Activated naive CD4-positive, alpha-beta T cell treated with anti-CD3 and anti-CD28 coated beads for 36 hours (primary cell): ENCODE results near the gene C3orf52. TPM values are rescaled to one million over a fixed set of nuclear protein-coding genes. Genes with fewer than 3 reads are reported as not detected.

Experiments used
- CTCF ChIA-PET: fragments of 350-600 bp; sonication (Branson Sonifier 250); formaldehyde crosslinking; loops from one replicate; lab custom pipeline; 2021; ENCODE audit warnings: antibody characterized with exemption; lab: Charles Lee
- DNase-seq: peaks from one replicate; pipeline ENCODE4 v3.0.0-alpha.2; 2020
- H3K27ac Mint-ChIP-seq: one replicate; pipeline ENCODE4 v1.8.0; 2021; ENCODE audit warnings: mild to moderate bottlenecking, mixed read lengths
- H3K27me3 Mint-ChIP-seq: one replicate; pipeline ENCODE4 v1.8.0; 2021; ENCODE audit warnings: low read depth, mixed read lengths
- H3K36me3 Mint-ChIP-seq: one replicate; pipeline ENCODE4 v1.8.0; 2021; ENCODE audit warnings: low read depth, mixed read lengths
- H3K4me1 Mint-ChIP-seq: one replicate; pipeline ENCODE4 v1.8.0; 2021; ENCODE audit warnings: low read depth, mixed read lengths
- H3K4me3 Mint-ChIP-seq: one replicate; pipeline ENCODE4 v1.8.0; 2021; ENCODE audit warnings: mild to moderate bottlenecking, moderate library complexity, mixed read lengths
- H3K9me3 Mint-ChIP-seq: one replicate; pipeline ENCODE4 v1.8.0; 2021; ENCODE audit warnings: mixed read lengths
- intact Hi-C: fragments of 100-400 bp; cut with micrococcal nuclease; formaldehyde crosslinking; loops from one replicate; pipeline ENCODE4 v1.15.1; 2023
- total RNA-seq, 2 experiments: library from RNA; stranded (reverse); gene quantifications; one replicate each; pipeline ENCODE4 v1.2.3, GENCODE V29; 2021

C3orf52 gene
- total RNA-seq, 2 experiments from 2014 or later = 3.1 to 3.8 TPM

DNA sequence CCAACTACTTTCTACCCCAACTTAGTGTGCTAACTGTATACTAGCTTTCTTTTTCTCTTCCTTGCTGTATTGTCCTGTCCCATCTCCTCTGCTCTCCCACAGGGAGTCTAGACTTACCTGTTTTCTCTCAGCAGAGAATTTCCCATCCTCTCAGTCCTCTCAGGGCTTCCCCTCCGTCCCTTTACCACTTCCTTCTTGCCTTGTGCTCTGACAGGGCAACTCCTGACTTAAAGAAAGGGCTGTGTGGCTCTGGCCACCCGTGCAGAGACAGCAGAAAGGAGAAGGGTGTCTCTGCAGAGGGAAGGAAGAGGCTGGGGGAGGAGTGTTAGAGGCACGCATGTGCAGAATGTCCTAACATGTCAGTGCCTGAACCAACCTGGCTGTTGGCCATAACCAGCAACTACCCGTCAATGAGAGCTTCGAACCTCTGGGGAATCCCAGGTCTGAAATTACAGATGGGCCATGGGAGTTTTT, 46.8 kb downstream of the C3orf52 start, which contains the start of gene GCSAM:
TSS of gene GCSAM (minus strand) at position 274 of the 474 bp plus-strand sequence. CDS start at position 146, 128 bp downstream.
- no peaks in the 10 kb centered on the region for H3K27me3 Mint-ChIP-seq
- H3K4me3 Mint-ChIP-seq = peak within 1 kb of the TSS; percentile 85
- CTCF ChIA-PET = interaction anchor here (1.1 to 2.5 kb wide), 4 partner anchors 21 to 200 kb away, joined by 3 to 10 read pairs (median 6); partner anchors contain the start of genes CD200 and SLC9C1
- DNase-seq = peak; percentile 86
- intact Hi-C loops = loop anchor here (1.0 to 5.0 kb wide), 8 partner anchors 10 to 874 kb away; partner anchors contain the start of genes CD200R1 and CD96
- peaks cover 89% of the 10 kb centered on the region for H3K4me1 Mint-ChIP-seq
- no peaks in the 10 kb centered on the region for H3K36me3 Mint-ChIP-seq
- H3K27ac Mint-ChIP-seq = peak within 1 kb of the TSS; percentile 90
- no peaks in the 10 kb centered on the region for H3K9me3 Mint-ChIP-seq

DNA sequence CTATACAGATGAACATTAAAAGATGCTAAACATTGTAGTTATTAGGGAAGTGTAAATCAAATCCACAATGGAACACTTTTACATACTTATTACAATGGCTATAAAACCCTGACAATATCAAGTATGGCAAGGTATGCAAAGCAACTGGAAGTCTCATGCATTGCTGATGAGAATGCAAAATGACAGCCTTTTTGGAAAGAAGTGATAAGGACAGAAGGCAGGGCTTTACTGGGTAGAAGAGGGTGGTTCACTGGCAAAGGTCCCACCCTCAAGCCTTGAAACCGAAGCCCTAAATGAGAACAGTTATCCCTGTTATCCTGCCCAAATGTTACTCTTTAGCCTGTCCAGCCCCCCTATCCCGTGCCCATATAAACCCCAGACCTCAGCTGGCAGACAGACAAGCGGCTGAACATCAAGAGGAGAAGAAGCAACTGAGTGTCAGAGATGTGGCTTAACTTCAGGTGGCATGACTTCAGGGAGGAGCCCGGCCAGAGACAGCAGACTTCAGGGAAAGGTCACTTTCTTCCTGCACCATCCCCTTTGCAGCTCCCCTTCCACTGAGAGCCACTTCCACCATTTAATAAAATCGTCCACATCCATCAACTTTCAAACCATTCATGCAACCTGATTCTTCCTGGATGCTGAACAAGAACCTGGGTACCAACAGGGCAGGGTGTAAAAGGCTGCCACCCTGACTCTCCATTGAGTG, 47.6 kb downstream of the C3orf52 start:
- DNase-seq = no peak
- intact Hi-C loops = loop anchor here (1.0 to 5.0 kb wide), 8 partner anchors 10 to 874 kb away; partner anchors contain the start of genes CD200R1 and CD96
- Mint-ChIP-seq H3K27me3 (no peaks in the 10 kb centered on the region), H3K27ac (peak overlapping the region; percentile 90), H3K4me3 (peak overlapping the region; percentile 85), H3K36me3 (no peaks in the 10 kb centered on the region), H3K9me3 (no peaks in the 10 kb centered on the region), H3K4me1 (peaks cover 82% of the 10 kb centered on the region)
- CTCF ChIA-PET = interaction anchor here (1.1 to 1.4 kb wide), 4 partner anchors 22 to 199 kb away, joined by 3 to 10 read pairs (median 4); partner anchors contain the start of gene CD200

DNA sequence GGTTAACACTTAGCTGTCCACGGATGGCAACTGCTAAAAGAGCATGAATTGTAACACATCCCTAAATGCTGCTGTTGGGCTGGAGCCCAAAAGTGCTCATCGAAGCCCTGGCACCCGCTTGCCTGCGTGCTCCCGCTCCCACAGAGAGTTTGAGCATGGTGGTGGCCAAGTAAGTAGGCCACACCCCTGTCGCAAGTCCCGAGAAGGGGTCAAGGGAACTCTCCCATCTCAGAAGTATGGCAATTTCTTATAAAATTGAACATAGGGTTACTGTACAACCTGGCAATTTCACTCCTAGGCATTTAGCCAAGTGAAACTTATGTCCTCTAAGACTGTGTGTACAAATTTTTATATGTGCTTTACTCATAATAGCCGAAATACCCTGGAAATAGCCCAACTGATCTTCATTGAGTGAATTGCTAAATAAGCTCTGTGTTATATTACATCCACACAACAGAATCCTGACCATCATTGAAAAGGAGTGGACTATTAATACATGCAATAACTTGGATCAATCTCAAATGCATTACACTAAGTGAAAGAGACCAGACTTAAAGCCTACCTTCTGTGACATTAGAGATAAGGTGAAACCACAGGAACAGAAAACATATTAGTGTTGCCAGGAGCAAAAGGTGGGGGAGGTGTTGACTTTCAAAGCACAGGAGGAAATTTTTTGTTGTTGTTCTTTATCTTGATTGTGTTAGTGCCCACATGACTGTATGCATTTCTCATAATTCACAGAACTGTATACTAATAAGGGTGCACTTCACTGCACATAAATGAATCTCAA, 48.3 kb downstream of the C3orf52 start:
- Mint-ChIP-seq H3K27me3 (no peaks in the 10 kb centered on the region), H3K36me3 (no peaks in the 10 kb centered on the region), H3K4me1 (peaks cover 74% of the 10 kb centered on the region), H3K27ac (peak overlapping the region; percentile 42), H3K4me3 (no peak overlapping the region), H3K9me3 (no peaks in the 10 kb centered on the region)
- DNase-seq = peak; percentile 33
- CTCF ChIA-PET = interaction anchor here (1.3 kb wide), 1 partner anchor 187 kb away, joined by 4 read pairs; no protein-coding TSS in a partner anchor
- intact Hi-C loops = loop anchor here (5.0 kb wide), 4 partner anchors 592 to 873 kb away; partner anchors contain the start of genes CD200R1 and CD96

GRCh38 chr3:112136046-112136445, 49.9 kb downstream of the C3orf52 start:
- Mint-ChIP-seq H3K9me3 (no peaks in the 10 kb centered on the region), H3K4me3 (no peak overlapping the region), H3K27ac (no peak overlapping the region), H3K27me3 (no peaks in the 10 kb centered on the region), H3K4me1 (peaks cover 66% of the 10 kb centered on the region), H3K36me3 (no peaks in the 10 kb centered on the region)
- intact Hi-C loops = loop anchor here (2.0 to 5.0 kb wide), 2 partner anchors 395 to 601 kb away; no protein-coding TSS in a partner anchor
- DNase-seq = no peak
- CTCF ChIA-PET = interaction anchor here (1.1 to 4.3 kb wide), 8 partner anchors 25 to 372 kb away, joined by 3 to 31 read pairs (median 4); partner anchors contain the start of gene SLC9C1

DNA sequence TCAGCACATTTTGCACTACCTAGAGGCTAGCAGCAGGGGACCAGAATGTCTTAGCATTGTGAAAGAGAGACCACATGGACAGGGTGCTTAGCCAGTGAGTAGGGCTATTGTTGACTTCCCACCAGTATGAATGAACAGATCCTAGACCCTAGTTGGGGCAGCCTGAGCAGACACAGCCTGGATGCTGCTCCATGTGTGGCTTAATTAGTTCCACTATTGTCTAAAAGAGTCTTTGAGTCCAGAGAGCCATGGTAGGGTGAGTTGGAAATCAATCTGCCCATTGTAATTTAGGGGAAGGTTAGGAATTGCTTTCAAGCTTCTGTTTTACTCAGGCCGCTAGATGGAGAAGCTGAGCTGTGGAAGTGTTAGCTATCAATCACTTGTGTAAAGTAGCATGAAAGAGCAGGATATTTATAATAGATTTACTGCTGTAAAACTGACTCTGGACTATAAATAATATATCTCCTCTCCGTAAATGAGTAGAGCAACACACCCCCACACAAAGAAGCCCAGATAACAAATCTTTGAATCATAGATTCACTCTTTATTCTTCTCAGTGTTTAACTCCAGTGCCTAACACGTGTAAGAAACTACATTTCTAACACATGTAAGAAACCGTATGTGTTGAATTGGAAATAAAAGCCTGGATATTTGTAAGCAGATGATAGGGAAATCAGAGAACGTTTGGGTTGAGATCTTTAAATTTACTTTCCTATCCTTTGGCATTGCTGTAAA, 50.9 kb downstream of the C3orf52 start:
- no peak overlapping the region for H3K4me3 Mint-ChIP-seq
- no peaks in the 10 kb centered on the region for H3K9me3 Mint-ChIP-seq
- no peaks in the 10 kb centered on the region for H3K36me3 Mint-ChIP-seq
- CTCF ChIA-PET = interaction anchor here (0.6 to 4.3 kb wide), 26 partner anchors 9 to 423 kb away, joined by 3 to 31 read pairs (median 4); partner anchors contain the start of gene SLC9C1
- H3K27me3 Mint-ChIP-seq = no peaks in the 10 kb centered on the region
- peak; percentile 81 for DNase-seq
- intact Hi-C loops = loop anchor here (1.0 to 5.0 kb wide), 6 partner anchors 156 to 600 kb away; no protein-coding TSS in a partner anchor
- peaks cover 64% of the 10 kb centered on the region for H3K4me1 Mint-ChIP-seq
- no peak overlapping the region for H3K27ac Mint-ChIP-seq

DNA sequence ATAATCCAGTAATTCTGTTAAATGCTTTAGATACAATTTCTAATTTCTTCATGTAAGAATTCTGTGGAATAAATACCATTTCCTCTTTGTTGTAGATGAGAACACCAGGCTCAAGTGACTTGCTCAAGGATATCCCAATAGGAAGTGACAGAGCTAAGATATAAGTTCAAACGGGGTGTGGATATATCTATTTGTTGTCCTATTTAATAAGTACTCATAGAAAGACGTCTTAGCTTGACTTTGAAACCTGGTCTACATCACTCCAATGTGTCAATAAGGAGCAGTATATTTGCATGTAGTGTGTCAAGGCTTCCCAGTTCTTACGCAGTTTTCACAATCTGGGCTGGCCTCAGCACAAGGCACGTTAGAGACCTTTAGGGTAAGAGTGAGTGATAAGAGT, 51.6 kb downstream of the C3orf52 start:
- Mint-ChIP-seq H3K4me3 (no peak overlapping the region), H3K27ac (no peak overlapping the region), H3K36me3 (no peaks in the 10 kb centered on the region), H3K9me3 (no peaks in the 10 kb centered on the region), H3K4me1 (peaks cover 60% of the 10 kb centered on the region), H3K27me3 (no peaks in the 10 kb centered on the region)
- no peak for DNase-seq
- CTCF ChIA-PET = interaction anchor here (0.5 to 4.3 kb wide), 24 partner anchors 12 to 465 kb away, joined by 3 to 31 read pairs (median 4); partner anchors contain the start of gene SLC9C1
- intact Hi-C loops = loop anchor here (1.0 to 5.0 kb wide), 6 partner anchors 156 to 600 kb away; no protein-coding TSS in a partner anchor

DNA sequence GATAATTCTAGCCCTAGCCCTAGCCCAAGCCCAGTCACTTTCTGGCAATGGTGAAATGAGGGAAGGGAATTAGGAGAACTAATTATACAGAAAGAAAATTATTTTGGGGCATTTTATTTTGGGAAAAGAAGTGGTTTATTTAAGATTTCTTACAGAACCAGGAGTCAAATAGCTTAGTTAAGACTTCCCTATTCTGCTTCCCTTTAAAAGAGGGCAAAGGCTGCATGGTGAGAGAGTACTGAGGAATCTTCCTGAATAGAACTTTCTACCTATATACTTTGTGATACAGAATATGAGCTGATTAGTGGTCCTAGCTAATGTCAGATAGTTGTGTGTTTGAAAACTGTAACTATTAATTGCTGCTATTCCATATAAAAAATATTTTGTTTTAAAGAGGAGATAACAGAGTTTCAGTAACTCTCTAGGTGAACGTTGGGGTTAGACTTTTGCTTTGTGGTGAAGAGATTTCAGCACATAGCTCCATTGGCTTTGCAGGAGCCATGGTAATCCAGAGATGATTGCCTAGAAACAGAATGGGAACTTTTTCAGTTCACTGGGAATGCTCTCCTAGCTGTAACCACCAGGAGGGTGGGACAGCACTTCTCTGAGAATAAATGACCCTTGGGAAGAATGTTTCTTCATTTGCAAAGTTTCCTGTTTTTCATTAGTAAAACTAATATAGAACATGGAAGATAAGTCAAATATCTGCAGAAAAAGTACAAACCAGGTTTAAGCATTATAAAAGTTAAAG, 52.2 kb downstream of the C3orf52 start:
- no peak for DNase-seq
- intact Hi-C loops = loop anchor here (5.0 kb wide), 1 partner anchor 599 kb away; no protein-coding TSS in a partner anchor
- H3K27me3 Mint-ChIP-seq = no peaks in the 10 kb centered on the region
- no peak overlapping the region for H3K4me3 Mint-ChIP-seq
- H3K36me3 Mint-ChIP-seq = no peaks in the 10 kb centered on the region
- H3K9me3 Mint-ChIP-seq = no peaks in the 10 kb centered on the region
- H3K4me1 Mint-ChIP-seq = peaks cover 58% of the 10 kb centered on the region
- H3K27ac Mint-ChIP-seq = no peak overlapping the region
- CTCF ChIA-PET = interaction anchor here (0.5 to 4.3 kb wide), 23 partner anchors 13 to 464 kb away, joined by 3 to 31 read pairs (median 4); partner anchors contain the start of gene SLC9C1

DNA sequence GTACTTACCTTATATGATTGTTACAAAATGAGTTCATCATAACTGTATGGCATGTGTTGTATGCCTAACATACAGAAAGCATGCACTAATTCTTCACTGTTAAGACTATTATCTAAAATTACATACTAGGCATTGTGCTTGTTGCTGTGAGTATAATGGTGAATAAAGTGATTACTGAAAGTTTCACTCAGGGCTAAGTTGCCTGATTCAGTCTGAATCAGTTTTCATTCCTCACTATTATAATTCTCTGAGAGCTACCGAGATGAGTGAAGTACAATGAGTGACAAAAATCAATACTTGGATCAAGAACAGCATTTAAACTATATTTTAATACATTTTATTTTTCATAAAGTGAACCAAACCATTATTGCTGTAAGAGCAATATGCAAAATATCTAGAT, 54.4 kb downstream of the C3orf52 start:
- no peak for DNase-seq
- intact Hi-C loops = loop anchor here (5.0 kb wide), 1 partner anchor 537 kb away; no protein-coding TSS in a partner anchor
- Mint-ChIP-seq H3K27me3 (no peaks in the 10 kb centered on the region), H3K4me1 (peaks cover 43% of the 10 kb centered on the region), H3K27ac (no peak overlapping the region), H3K36me3 (peaks cover 5% of the 10 kb centered on the region), H3K4me3 (no peak overlapping the region), H3K9me3 (peaks cover 10% of the 10 kb centered on the region)
- CTCF ChIA-PET = interaction anchor here (0.7 to 1.3 kb wide), 3 partner anchors 28 to 325 kb away, joined by 3 to 4 read pairs (median 3); partner anchors contain the start of gene SLC9C1

DNA sequence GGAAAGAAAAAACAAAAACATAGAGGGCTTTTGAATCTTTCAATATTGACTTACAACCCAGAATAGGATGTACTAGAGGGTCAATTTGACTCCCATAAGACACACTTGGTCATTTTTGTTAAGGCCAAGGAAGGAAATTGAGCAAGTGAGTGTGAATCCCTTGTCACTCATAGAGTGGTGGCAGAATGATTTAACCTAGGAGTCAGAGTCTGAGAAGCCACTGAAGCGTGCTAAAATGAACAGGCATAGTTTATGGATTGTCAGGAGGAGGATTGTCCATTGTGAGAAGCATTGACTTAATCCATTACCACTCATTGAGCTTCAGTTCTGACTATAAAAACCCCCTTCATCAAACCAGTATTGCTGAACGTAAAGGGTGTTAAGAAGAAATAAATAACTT, 55.1 kb downstream of the C3orf52 start:
- no peak for DNase-seq
- Mint-ChIP-seq H3K4me3 (no peak overlapping the region), H3K4me1 (peaks cover 35% of the 10 kb centered on the region), H3K9me3 (peaks cover 13% of the 10 kb centered on the region), H3K27ac (no peak overlapping the region), H3K27me3 (no peaks in the 10 kb centered on the region), H3K36me3 (peaks cover 11% of the 10 kb centered on the region)
- CTCF ChIA-PET = no interaction called here
- intact Hi-C loops = loop anchor here (5.0 kb wide), 1 partner anchor 536 kb away; no protein-coding TSS in a partner anchor

DNA sequence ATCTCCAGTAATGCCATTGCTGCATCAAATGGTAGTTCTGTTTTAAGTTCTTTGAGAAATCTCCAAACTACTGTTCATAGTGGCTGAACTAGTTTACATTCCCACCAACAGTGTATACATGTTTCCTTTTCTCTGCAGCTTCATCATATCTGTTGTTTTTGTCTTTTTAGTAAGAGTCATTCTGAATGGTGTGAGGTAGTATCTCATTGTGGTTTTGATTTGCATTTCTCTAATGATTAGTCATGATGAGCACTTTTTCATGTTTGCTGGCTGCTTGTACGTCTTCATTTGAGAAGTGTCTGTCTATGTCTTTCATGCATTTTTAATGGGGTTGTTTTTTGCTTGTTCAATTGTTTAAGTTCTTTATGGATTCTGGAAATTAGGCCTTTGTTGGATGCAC, 57.1 kb downstream of the C3orf52 start:
- Mint-ChIP-seq H3K27ac (peak overlapping the region; percentile 48), H3K4me1 (peaks cover 19% of the 10 kb centered on the region), H3K27me3 (no peaks in the 10 kb centered on the region), H3K9me3 (peaks cover 26% of the 10 kb centered on the region), H3K36me3 (peaks cover 16% of the 10 kb centered on the region), H3K4me3 (peak overlapping the region; percentile 36)
- CTCF ChIA-PET = no interaction called here
- no peak for DNase-seq
- intact Hi-C loops = loop anchor here (1.0 to 5.0 kb wide), 3 partner anchors 10 to 534 kb away; partner anchors contain the start of gene GCSAM
